ENCODE results near the gene AGBL4. TPM values are rescaled to one million over a fixed set of nuclear protein-coding genes. Genes with fewer than 3 reads are reported as not detected.

The AGBL4 gene
- total and polyA plus RNA-seq, 2 of the 13 experiments (the other 11 are each of a cell fraction or from before 2014, with no cell fraction given), result not detected

DNA sequence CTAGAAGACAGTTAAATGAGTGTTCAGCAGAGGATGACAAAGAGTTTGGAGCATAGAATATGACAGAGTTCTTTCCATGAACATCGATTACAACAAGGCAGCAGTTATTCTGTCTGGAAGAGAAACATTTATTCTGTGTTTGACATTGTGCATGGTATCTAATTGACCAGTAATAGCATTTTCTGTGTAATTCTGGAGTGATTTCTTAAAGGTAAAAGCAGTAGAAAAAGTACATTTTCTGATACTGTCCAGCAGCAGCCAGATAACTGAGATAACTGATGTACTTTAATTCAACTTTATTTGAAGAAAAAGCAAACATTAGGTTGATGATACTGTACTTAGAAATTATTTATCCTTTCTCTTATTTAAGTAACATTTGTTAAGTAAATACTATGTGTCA, 497.1 kb downstream of the AGBL4 start:
- H3K9me3 ChIP-seq (ENCODE audit: low read length), result peaks cover 83% of the 10 kb centered on the region
- no peaks in the 10 kb centered on the region for H3K4me1 ChIP-seq (ENCODE audit: insufficient read depth, low read length)
- H4K20me1 ChIP-seq (ENCODE audit: insufficient read depth, low read length), result no peaks in the 10 kb centered on the region
- POLR2A ChIA-PET, result no interaction called here
- no peak overlapping the region for H3K9ac ChIP-seq (ENCODE audit: insufficient read depth, low read depth, low read length)
- intact Hi-C loops (cut with micrococcal nuclease; ENCODE audit: unreplicated experiment) (no loop called here), in situ Hi-C loops (cut with HindIII; ENCODE audit: extremely low pct_ligation_motif_present, low pct_unique_long_range_greater_than_20kb) (no loop called here)
- H2AFZ ChIP-seq (ENCODE audit: low read length), result no peak overlapping the region
- ATAC-seq (no peak), DNase-seq (ENCODE audit: low spot score) (no peak), FAIRE-seq (no peak)
- BruUV-seq (replicated peaks), result no TSS peak
- WGBS (ENCODE audit: low lambda C conversion rate), result 8% methylated on average over 1 of the region's 1 CpG
- H3K4me2 ChIP-seq (ENCODE audit: low read depth, low read length), result no peak overlapping the region
- no peaks in the 10 kb centered on the region for H3K36me3 ChIP-seq (replicated peaks in 1 of 2; ENCODE audit: control insufficient read depth in 1 of 2, insufficient read depth in 2 of 2, low read length in 2 of 2)
- H3K4me3 ChIP-seq (replicated peaks in 1 of 3; ENCODE audit: insufficient read depth in 1 of 3, low read depth in 2 of 3, low read length in 3 of 3), result no peak overlapping the region
- H3K27ac ChIP-seq (ENCODE audit: extremely low read length, insufficient read depth, low read length), result no peak overlapping the region
- no peaks in the 10 kb centered on the region for H3K79me2 ChIP-seq (ENCODE audit: insufficient read depth, low read length)
- CTCF ChIA-PET (ENCODE audit: low intra/inter-chr PET ratio, low total read pairs), result no interaction called here
- H3K27me3 ChIP-seq (ENCODE audit: control insufficient read depth in 1 of 2, insufficient read depth in 2 of 2, low read length in 2 of 2), result no peaks in the 10 kb centered on the region
- TF ChIP-seq ZNF609 (CRISPR knock-in tag; IDR thresholded peaks at IDR 0.05; ENCODE audit: borderline replicate concordance) (no peak), ZNF282 (IDR thresholded peaks at IDR 0.05; ENCODE audit: partially characterized antibody) (no peak), ZNF296 (CRISPR knock-in tag; conservative IDR thresholded peaks at IDR 0.05) (no peak), MTA1 (CRISPR knock-in tag; IDR thresholded peaks at IDR 0.05; ENCODE audit: borderline replicate concordance) (no peak), CC2D1A (CRISPR knock-in tag; IDR thresholded peaks at IDR 0.05) (no peak), ZNF713 (CRISPR knock-in tag; IDR thresholded peaks at IDR 0.05) (no peak), ZNF660 (CRISPR knock-in tag; IDR thresholded peaks at IDR 0.05; ENCODE audit: borderline replicate concordance, low read depth) (no peak), CBX1 (IDR thresholded peaks at IDR 0.05; ENCODE audit: low read depth) (no peak)
- TF ChIP-seq, protein P1, sequence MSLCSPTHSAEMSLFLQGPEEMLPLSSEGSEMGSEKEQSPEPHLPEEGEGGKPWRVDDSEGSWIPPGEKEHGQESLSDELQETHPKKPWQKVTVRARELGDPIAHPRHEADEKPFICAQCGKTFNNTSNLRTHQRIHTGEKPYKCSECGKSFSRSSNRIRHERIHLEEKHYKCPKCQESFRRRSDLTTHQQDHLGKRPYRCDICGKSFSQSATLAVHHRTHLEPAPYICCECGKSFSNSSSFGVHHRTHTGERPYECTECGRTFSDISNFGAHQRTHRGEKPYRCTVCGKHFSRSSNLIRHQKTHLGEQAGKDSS (CRISPR knock-in tag; IDR thresholded peaks at IDR 0.05; ENCODE audit: borderline replicate concordance, low read depth), result no peak
- TF ChIP-seq, protein P2, sequence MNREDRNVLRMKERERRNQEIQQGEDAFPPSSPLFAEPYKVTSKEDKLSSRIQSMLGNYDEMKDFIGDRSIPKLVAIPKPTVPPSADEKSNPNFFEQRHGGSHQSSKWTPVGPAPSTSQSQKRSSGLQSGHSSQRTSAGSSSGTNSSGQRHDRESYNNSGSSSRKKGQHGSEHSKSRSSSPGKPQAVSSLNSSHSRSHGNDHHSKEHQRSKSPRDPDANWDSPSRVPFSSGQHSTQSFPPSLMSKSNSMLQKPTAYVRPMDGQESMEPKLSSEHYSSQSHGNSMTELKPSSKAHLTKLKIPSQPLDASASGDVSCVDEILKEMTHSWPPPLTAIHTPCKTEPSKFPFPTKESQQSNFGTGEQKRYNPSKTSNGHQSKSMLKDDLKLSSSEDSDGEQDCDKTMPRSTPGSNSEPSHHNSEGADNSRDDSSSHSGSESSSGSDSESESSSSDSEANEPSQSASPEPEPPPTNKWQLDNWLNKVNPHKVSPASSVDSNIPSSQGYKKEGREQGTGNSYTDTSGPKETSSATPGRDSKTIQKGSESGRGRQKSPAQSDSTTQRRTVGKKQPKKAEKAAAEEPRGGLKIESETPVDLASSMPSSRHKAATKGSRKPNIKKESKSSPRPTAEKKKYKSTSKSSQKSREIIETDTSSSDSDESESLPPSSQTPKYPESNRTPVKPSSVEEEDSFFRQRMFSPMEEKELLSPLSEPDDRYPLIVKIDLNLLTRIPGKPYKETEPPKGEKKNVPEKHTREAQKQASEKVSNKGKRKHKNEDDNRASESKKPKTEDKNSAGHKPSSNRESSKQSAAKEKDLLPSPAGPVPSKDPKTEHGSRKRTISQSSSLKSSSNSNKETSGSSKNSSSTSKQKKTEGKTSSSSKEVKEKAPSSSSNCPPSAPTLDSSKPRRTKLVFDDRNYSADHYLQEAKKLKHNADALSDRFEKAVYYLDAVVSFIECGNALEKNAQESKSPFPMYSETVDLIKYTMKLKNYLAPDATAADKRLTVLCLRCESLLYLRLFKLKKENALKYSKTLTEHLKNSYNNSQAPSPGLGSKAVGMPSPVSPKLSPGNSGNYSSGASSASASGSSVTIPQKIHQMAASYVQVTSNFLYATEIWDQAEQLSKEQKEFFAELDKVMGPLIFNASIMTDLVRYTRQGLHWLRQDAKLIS (CRISPR knock-in tag; IDR thresholded peaks at IDR 0.05), result no peak
- TF ChIP-seq, protein P3, sequence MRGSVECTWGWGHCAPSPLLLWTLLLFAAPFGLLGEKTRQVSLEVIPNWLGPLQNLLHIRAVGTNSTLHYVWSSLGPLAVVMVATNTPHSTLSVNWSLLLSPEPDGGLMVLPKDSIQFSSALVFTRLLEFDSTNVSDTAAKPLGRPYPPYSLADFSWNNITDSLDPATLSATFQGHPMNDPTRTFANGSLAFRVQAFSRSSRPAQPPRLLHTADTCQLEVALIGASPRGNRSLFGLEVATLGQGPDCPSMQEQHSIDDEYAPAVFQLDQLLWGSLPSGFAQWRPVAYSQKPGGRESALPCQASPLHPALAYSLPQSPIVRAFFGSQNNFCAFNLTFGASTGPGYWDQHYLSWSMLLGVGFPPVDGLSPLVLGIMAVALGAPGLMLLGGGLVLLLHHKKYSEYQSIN (CRISPR knock-in tag; IDR thresholded peaks at IDR 0.05; ENCODE audit: borderline replicate concordance), result no peak
- TF ChIP-seq, protein P4, sequence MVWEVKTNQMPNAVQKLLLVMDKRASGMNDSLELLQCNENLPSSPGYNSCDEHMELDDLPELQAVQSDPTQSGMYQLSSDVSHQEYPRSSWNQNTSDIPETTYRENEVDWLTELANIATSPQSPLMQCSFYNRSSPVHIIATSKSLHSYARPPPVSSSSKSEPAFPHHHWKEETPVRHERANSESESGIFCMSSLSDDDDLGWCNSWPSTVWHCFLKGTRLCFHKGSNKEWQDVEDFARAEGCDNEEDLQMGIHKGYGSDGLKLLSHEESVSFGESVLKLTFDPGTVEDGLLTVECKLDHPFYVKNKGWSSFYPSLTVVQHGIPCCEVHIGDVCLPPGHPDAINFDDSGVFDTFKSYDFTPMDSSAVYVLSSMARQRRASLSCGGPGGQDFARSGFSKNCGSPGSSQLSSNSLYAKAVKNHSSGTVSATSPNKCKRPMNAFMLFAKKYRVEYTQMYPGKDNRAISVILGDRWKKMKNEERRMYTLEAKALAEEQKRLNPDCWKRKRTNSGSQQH (CRISPR knock-in tag; IDR thresholded peaks at IDR 0.05; ENCODE audit: low read depth), result no peak
